ENCODE measurements around the gene GUCY2C.

The GUCY2C gene

DNA sequence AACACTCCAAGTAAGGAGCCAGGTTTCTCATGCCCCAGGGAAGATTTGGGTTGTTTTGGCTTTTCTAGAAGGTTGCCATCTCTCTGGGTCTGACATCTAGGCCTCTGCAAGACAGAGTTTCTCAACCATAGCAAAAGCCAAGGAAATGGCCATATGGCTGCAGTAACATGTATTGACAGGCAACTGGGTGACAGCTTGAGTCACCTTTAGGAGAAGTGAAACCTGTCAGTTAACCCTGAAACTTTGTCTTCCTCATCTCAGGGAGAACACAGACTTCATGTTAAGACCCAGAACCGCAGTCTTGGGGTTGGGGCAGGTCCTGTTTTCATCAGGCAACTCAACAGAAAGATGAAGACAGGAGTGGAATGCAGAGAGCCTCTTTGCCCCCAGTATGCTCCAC, 82.7 kb downstream of the GUCY2C start:
- no peak for DNase-seq
- Histone ChIP-seq H2BK12ac (ENCODE audit: low read length in 2 of 2) (no peak overlapping the region), H3K4me2 (ENCODE audit: low read length, poor library complexity, severe bottlenecking) (no peak overlapping the region), H2BK5ac (ENCODE audit: low read depth, low read length, poor library complexity, severe bottlenecking) (no peak overlapping the region), H3K4me3 (ENCODE audit: insufficient read depth in 1 of 2, low read depth in 1 of 2, low read length in 2 of 2) (no peak overlapping the region), H3K9ac (ENCODE audit: low read length) (no peak overlapping the region), H3K27ac (ENCODE audit: low read length, poor library complexity, severe bottlenecking) (no peak overlapping the region), H2BK15ac (ENCODE audit: low read depth, poor library complexity, severe bottlenecking) (no peak overlapping the region), H2BK120ac (ENCODE audit: low read depth, low read length) (no peak overlapping the region), H2AFZ (ENCODE audit: low read depth, low read length) (no peak overlapping the region), H3K4me1 (ENCODE audit: control insufficient read depth, insufficient read depth, low read depth, low read length) (no peaks in the 10 kb centered on the region), H3K36me3 (ENCODE audit: control insufficient read depth in 1 of 2, insufficient read depth in 2 of 2, low read depth in 1 of 2, low read length in 2 of 2) (no peaks in the 10 kb centered on the region), H3K23ac (ENCODE audit: low read length in 2 of 2) (no peak overlapping the region), H3K9me3 (ENCODE audit: control insufficient read depth, low read length) (peaks cover 7% of the 10 kb centered on the region), H3K4ac (ENCODE audit: low read depth in 1 of 2, low read length in 2 of 2) (no peak overlapping the region), H4K91ac (ENCODE audit: low read length) (no peak overlapping the region), H4K8ac (ENCODE audit: low read length) (no peak overlapping the region), H3K27me3 (ENCODE audit: control insufficient read depth in 1 of 2, insufficient read depth in 1 of 2, low read length in 2 of 2) (peaks cover 0 to 5% of the 10 kb centered on the region in 2 experiments), H3K14ac (ENCODE audit: low read length in 2 of 2) (no peak overlapping the region), H3K79me1 (replicated peaks; ENCODE audit: low read length, poor library complexity, severe bottlenecking) (no peaks in the 10 kb centered on the region), H3K18ac (ENCODE audit: low read depth in 1 of 2, low read length in 2 of 2) (no peak overlapping the region), H2AK5ac (ENCODE audit: low read length, severe bottlenecking) (no peak overlapping the region)
- 53% methylated on average over 1 of the region's 1 CpG for WGBS

DNA sequence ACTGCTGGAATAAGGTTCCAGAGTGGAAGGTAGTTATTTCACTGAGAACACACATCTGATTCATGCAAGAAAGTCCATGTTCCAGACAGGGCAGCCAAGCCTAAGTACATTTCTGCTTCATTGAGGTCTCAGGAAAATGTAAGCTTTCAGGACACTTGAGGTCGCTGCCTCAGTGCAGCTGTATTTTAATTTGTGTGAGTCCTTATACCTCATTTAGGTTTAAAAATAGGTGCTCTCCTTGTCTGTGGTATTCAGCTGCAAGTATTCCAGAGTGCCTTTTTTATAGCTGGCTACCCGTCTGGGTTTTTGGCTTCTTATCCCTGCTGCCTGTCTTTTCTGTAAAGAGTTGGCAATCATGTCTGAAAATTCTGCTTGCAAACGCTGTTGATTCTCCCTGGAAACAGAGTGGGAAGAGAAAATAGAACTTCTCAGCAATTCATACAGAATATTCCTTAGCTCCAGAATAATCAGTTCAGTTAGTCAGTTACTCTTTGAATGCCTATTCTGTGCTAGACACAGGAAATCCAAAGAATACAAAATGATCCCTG, 83.4 kb downstream of the GUCY2C start:
- no peak overlapping the region for H2BK5ac ChIP-seq (ENCODE audit: low read depth, low read length, poor library complexity, severe bottlenecking)
- H3K27ac ChIP-seq (ENCODE audit: low read length, poor library complexity, severe bottlenecking), result no peak overlapping the region
- no peak overlapping the region for H3K23ac ChIP-seq (ENCODE audit: low read length in 2 of 2)
- no peaks in the 10 kb centered on the region for H3K36me3 ChIP-seq (ENCODE audit: control insufficient read depth in 1 of 2, insufficient read depth in 2 of 2, low read depth in 1 of 2, low read length in 2 of 2)
- no peak overlapping the region for H3K4me3 ChIP-seq (ENCODE audit: insufficient read depth in 1 of 2, low read depth in 1 of 2, low read length in 2 of 2)
- H3K79me1 ChIP-seq (replicated peaks; ENCODE audit: low read length, poor library complexity, severe bottlenecking), result no peaks in the 10 kb centered on the region
- WGBS, result 74% methylated on average over 3 of the region's 3 CpGs
- H3K18ac ChIP-seq (ENCODE audit: low read depth in 1 of 2, low read length in 2 of 2), result no peak overlapping the region
- DNase-seq, result no peak
- H2BK120ac ChIP-seq (ENCODE audit: low read depth, low read length), result no peak overlapping the region
- H3K14ac ChIP-seq (ENCODE audit: low read length in 2 of 2), result no peak overlapping the region
- H3K4me1 ChIP-seq (ENCODE audit: control insufficient read depth, insufficient read depth, low read depth, low read length), result no peaks in the 10 kb centered on the region
- no peak overlapping the region for H3K4ac ChIP-seq (ENCODE audit: low read depth in 1 of 2, low read length in 2 of 2)
- no peak overlapping the region for H2AK5ac ChIP-seq (ENCODE audit: low read length, severe bottlenecking)
- no peak overlapping the region for H3K9ac ChIP-seq (ENCODE audit: low read length)
- no peak overlapping the region for H2BK15ac ChIP-seq (ENCODE audit: low read depth, poor library complexity, severe bottlenecking)
- H4K8ac ChIP-seq (ENCODE audit: low read length), result no peak overlapping the region
- H2BK12ac ChIP-seq (ENCODE audit: low read length in 2 of 2), result no peak overlapping the region
- H2AFZ ChIP-seq (ENCODE audit: low read depth, low read length), result no peak overlapping the region
- H3K4me2 ChIP-seq (ENCODE audit: low read length, poor library complexity, severe bottlenecking), result no peak overlapping the region
- peaks cover 0 to 5% of the 10 kb centered on the region in 2 experiments for H3K27me3 ChIP-seq (ENCODE audit: control insufficient read depth in 1 of 2, insufficient read depth in 1 of 2, low read length in 2 of 2)
- H4K91ac ChIP-seq (ENCODE audit: low read length), result no peak overlapping the region
- H3K9me3 ChIP-seq (ENCODE audit: control insufficient read depth, low read length), result peaks cover 9% of the 10 kb centered on the region

DNA sequence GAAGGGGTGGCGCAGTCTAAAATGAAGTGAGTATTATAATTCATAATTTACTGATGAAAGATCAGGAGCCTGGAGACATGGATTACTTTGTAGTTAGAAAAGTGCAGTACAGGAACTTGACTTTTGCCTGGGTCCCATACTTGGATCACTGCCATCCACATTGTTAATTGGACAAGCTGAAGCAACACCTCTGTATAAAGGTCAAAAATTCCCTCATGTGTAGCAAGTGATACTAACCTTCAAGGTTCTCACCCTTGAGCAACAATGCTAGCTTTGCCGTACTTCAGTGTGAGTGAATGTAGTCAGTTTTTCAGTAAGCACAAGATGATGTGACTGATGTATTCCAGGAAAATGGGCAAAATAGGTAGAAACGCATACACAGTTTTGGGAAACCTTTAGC, 84.1 kb downstream of the GUCY2C start:
- Histone ChIP-seq H2AFZ (ENCODE audit: low read depth, low read length) (no peak overlapping the region), H3K23ac (ENCODE audit: low read length in 2 of 2) (no peak overlapping the region), H3K27ac (ENCODE audit: low read length, poor library complexity, severe bottlenecking) (no peak overlapping the region), H3K4me1 (ENCODE audit: control insufficient read depth, insufficient read depth, low read depth, low read length) (no peaks in the 10 kb centered on the region), H3K36me3 (ENCODE audit: control insufficient read depth in 1 of 2, insufficient read depth in 2 of 2, low read depth in 1 of 2, low read length in 2 of 2) (no peaks in the 10 kb centered on the region), H3K4me3 (ENCODE audit: insufficient read depth in 1 of 2, low read depth in 1 of 2, low read length in 2 of 2) (no peak overlapping the region), H3K4ac (ENCODE audit: low read depth in 1 of 2, low read length in 2 of 2) (no peak overlapping the region), H4K91ac (ENCODE audit: low read length) (no peak overlapping the region), H3K18ac (ENCODE audit: low read depth in 1 of 2, low read length in 2 of 2) (no peak overlapping the region), H2BK5ac (ENCODE audit: low read depth, low read length, poor library complexity, severe bottlenecking) (no peak overlapping the region), H3K79me1 (replicated peaks; ENCODE audit: low read length, poor library complexity, severe bottlenecking) (no peaks in the 10 kb centered on the region), H3K27me3 (ENCODE audit: control insufficient read depth in 1 of 2, insufficient read depth in 1 of 2, low read length in 2 of 2) (peaks cover 0 to 5% of the 10 kb centered on the region in 2 experiments), H3K9ac (ENCODE audit: low read length) (no peak overlapping the region), H2BK15ac (ENCODE audit: low read depth, poor library complexity, severe bottlenecking) (no peak overlapping the region), H2BK120ac (ENCODE audit: low read depth, low read length) (no peak overlapping the region), H2BK12ac (ENCODE audit: low read length in 2 of 2) (no peak overlapping the region), H3K4me2 (ENCODE audit: low read length, poor library complexity, severe bottlenecking) (no peak overlapping the region), H2AK5ac (ENCODE audit: low read length, severe bottlenecking) (no peak overlapping the region), H4K8ac (ENCODE audit: low read length) (no peak overlapping the region), H3K9me3 (ENCODE audit: control insufficient read depth, low read length) (peaks cover 13% of the 10 kb centered on the region), H3K14ac (ENCODE audit: low read length in 2 of 2) (no peak overlapping the region)
- DNase-seq, result no peak
- 95% methylated on average over 2 of the region's 3 CpGs for WGBS

GRCh38 chr12:14611640-14612203, 84.7 kb downstream of the GUCY2C start:
- H2BK12ac ChIP-seq (ENCODE audit: low read length in 2 of 2), result no peak overlapping the region
- 88% methylated on average over 3 of the region's 3 CpGs for WGBS
- no peak overlapping the region for H3K23ac ChIP-seq (ENCODE audit: low read length in 2 of 2)

More at GRCh38 chr12:14611640-14612203, 84.7 kb downstream of the GUCY2C start:
- Histone ChIP-seq H3K9me3 (ENCODE audit: control insufficient read depth, low read length) (peaks cover 17% of the 10 kb centered on the region), H3K79me1 (replicated peaks; ENCODE audit: low read length, poor library complexity, severe bottlenecking) (no peaks in the 10 kb centered on the region), H3K9ac (ENCODE audit: low read length) (no peak overlapping the region), H3K27me3 (ENCODE audit: control insufficient read depth in 1 of 2, insufficient read depth in 1 of 2, low read length in 2 of 2) (peaks cover 0 to 5% of the 10 kb centered on the region in 2 experiments), H2BK5ac (ENCODE audit: low read depth, low read length, poor library complexity, severe bottlenecking) (no peak overlapping the region), H3K14ac (ENCODE audit: low read length in 2 of 2) (no peak overlapping the region), H2BK15ac (ENCODE audit: low read depth, poor library complexity, severe bottlenecking) (no peak overlapping the region), H2AFZ (ENCODE audit: low read depth, low read length) (no peak overlapping the region), H3K4ac (ENCODE audit: low read depth in 1 of 2, low read length in 2 of 2) (no peak overlapping the region), H2AK5ac (ENCODE audit: low read length, severe bottlenecking) (no peak overlapping the region), H3K27ac (ENCODE audit: low read length, poor library complexity, severe bottlenecking) (no peak overlapping the region), H4K8ac (ENCODE audit: low read length) (no peak overlapping the region), H3K4me1 (ENCODE audit: control insufficient read depth, insufficient read depth, low read depth, low read length) (no peaks in the 10 kb centered on the region), H3K4me3 (ENCODE audit: insufficient read depth in 1 of 2, low read depth in 1 of 2, low read length in 2 of 2) (no peak overlapping the region), H3K36me3 (ENCODE audit: control insufficient read depth in 1 of 2, insufficient read depth in 2 of 2, low read depth in 1 of 2, low read length in 2 of 2) (no peaks in the 10 kb centered on the region), H3K4me2 (ENCODE audit: low read length, poor library complexity, severe bottlenecking) (no peak overlapping the region), H2BK120ac (ENCODE audit: low read depth, low read length) (no peak overlapping the region), H4K91ac (ENCODE audit: low read length) (no peak overlapping the region), H3K18ac (ENCODE audit: low read depth in 1 of 2, low read length in 2 of 2) (no peak overlapping the region)
- DNase-seq, result no peak

Data from mesenchymal stem cell (in vitro differentiated cells and primary cell).